Liver (tissue), 9 donors: Measurements from ENCODE around the gene COL20A1. TPM values are rescaled to one million over a fixed set of nuclear protein-coding genes. Genes with fewer than 3 reads are reported as not detected.
A peak's percentile ranks its signal among the peaks of the same experiment; 100 is the strongest.

ENCODE experiments used
- DNase-seq: peaks from one replicate; pipeline ENCODE4 v3.0.0-alpha.2; 2017; ENCODE audit warnings: low spot score
- H3K27ac ChIP-seq, 2 donors: one replicate each; pipeline ENCODE4 v1.7.0; 2013; ENCODE audit warnings: inconsistent platforms in 2 of 2, low read length in 2 of 2, control low read depth in 1 of 2, low read depth in 1 of 2, mild to moderate bottlenecking in 1 of 2
- H3K27me3 ChIP-seq, 4 donors: one replicate each; pipeline versions ENCODE4 v1.6.1 to v1.7.0; 2013; ENCODE audit warnings: low read length in 3 of 4, inconsistent platforms in 1 of 4, mild to moderate bottlenecking in 1 of 4, moderate library complexity in 1 of 4; ENCODE audit not compliant: control insufficient read depth in 4 of 4, insufficient read depth in 4 of 4
- H3K36me3 ChIP-seq, 4 donors: one replicate each; pipeline versions ENCODE4 v1.6.1 to v1.7.0; 2013; ENCODE audit warnings: low read length in 3 of 4, mild to moderate bottlenecking in 3 of 4, low read depth in 1 of 4, moderate library complexity in 1 of 4; ENCODE audit not compliant: control insufficient read depth in 4 of 4, insufficient read depth in 3 of 4
- H3K4me1 ChIP-seq, 4 donors: one replicate each; pipeline versions ENCODE4 v1.6.1 to v1.7.0; 2013; ENCODE audit warnings: low read length in 3 of 4, mild to moderate bottlenecking in 3 of 4, moderate library complexity in 1 of 4; ENCODE audit not compliant: control insufficient read depth in 4 of 4, insufficient read depth in 4 of 4
- H3K4me3 ChIP-seq, 3 donors: one replicate each; pipeline versions ENCODE4 v1.6.1 to v1.7.0; 2013; ENCODE audit warnings: low read length in 3 of 3, control low read depth in 1 of 3, low read depth in 1 of 3, mild to moderate bottlenecking in 1 of 3
- H3K9ac ChIP-seq, 2 donors: one replicate each; pipeline ENCODE4 v1.7.0; 2013; ENCODE audit warnings: low read length in 2 of 2, mild to moderate bottlenecking in 2 of 2, moderate library complexity in 2 of 2, control low read depth in 1 of 2, low read depth in 1 of 2
- H3K9me3 ChIP-seq, 4 donors: one replicate each; pipeline versions ENCODE4 v1.6.1 to v1.7.0; 2013; ENCODE audit warnings: low read length in 3 of 4; ENCODE audit not compliant: control insufficient read depth in 4 of 4
- ATF3 ChIP-seq: IDR thresholded peaks from 2 replicates; pipeline ENCODE4 v1.6.1; 2016; ENCODE audit warnings: antibody characterized with exemption
- EGR1 ChIP-seq, 2 donors: IDR thresholded peaks; 2 replicates each; pipeline ENCODE4 v1.6.1; 2016 to 2018; ENCODE audit warnings: antibody characterized with exemption in 2 of 2, low read depth in 2 of 2
- FOXA1 ChIP-seq: IDR thresholded peaks from 2 replicates; pipeline ENCODE4 v1.6.1; 2016; ENCODE audit warnings: antibody characterized with exemption
- GABPA ChIP-seq, 2 donors: IDR thresholded peaks in 1 of 2; conservative IDR thresholded peaks in 1 of 2; 2 replicates each; pipeline ENCODE4 v1.6.1; 2016; ENCODE audit warnings: antibody characterized with exemption in 2 of 2, mild to moderate bottlenecking in 1 of 2, moderate library complexity in 1 of 2
- HNF4A ChIP-seq, 2 donors: conservative IDR thresholded peaks; 2 replicates each; pipeline ENCODE4 v1.6.1; 2016; ENCODE audit warnings: antibody characterized with exemption in 2 of 2, mild to moderate bottlenecking in 2 of 2
- HNF4G ChIP-seq: IDR thresholded peaks from 2 replicates; pipeline ENCODE4 v1.6.1; 2016; ENCODE audit warnings: antibody characterized with exemption
- NR2F2 ChIP-seq: IDR thresholded peaks from 2 replicates; pipeline ENCODE4 v1.6.1; 2016; ENCODE audit warnings: antibody characterized with exemption
- RAD21 ChIP-seq, 2 donors: IDR thresholded peaks; 2 replicates each; pipeline ENCODE4 v1.6.1; 2016; ENCODE audit warnings: antibody characterized with exemption in 2 of 2, mild to moderate bottlenecking in 2 of 2
- RXRA ChIP-seq, 2 donors: IDR thresholded peaks; 2 replicates each; pipeline ENCODE4 v1.6.1; 2017 to 2018; ENCODE audit warnings: antibody characterized with exemption in 2 of 2, mild to moderate bottlenecking in 1 of 2
- SP1 ChIP-seq: IDR thresholded peaks from 2 replicates; pipeline ENCODE4 v1.6.1; 2018; ENCODE audit warnings: antibody characterized with exemption, mild to moderate bottlenecking
- YY1 ChIP-seq: IDR thresholded peaks from 2 replicates; pipeline ENCODE4 v1.6.1; 2016; ENCODE audit warnings: antibody characterized with exemption, mild to moderate bottlenecking
- WGBS: extraction: QIAGEN DNeasy Blood & Tissue Kit; methylation state at CpG from one replicate; pipeline ENCODE4 v1.1.7; 2013; 5-methylcytosine and 5-hydroxymethylcytosine counted together
- polyA plus RNA-seq, 2 donors: library from polyadenylated mRNA; stranded (reverse) in 1 of 2; unstranded in 1 of 2; fragments of 200-250 nt in 1 of 2; fragments of >200 nt in 1 of 2; fragmentation: Nextera tagmentation in 1 of 2; extraction: Ambion mirVana in 1 of 2; gene quantifications; one replicate each; pipeline versions ENCODE4 v1.2.1 to v1.2.3, GENCODE V29; 2013 to 2015
- total RNA-seq, 2 donors: library from RNA; depleted of rRNA; stranded (reverse); fragments of >200 nt; gene quantifications; one replicate each; pipeline ENCODE4 v1.2.3, GENCODE V29; 2014
- TF ChIP-seq, protein P1 (sequence below): IDR thresholded peaks from 2 replicates; pipeline ENCODE4 v1.6.1; 2016; ENCODE audit warnings: antibody characterized with exemption
- TF ChIP-seq, protein P2 (sequence below): fragments of 150-350 bp; IDR thresholded peaks from 2 replicates; pipeline ENCODE4 v1.5.1; 2017; ENCODE audit warnings: improper control_type of control experiment, low read depth, low read length; ENCODE audit not compliant: missing input control
- TF ChIP-seq, protein P3 (sequence below): IDR thresholded peaks from 2 replicates; pipeline ENCODE4 v1.6.1; 2016; ENCODE audit warnings: antibody characterized with exemption, mild to moderate bottlenecking
- donor health status: healthy.
- donor health status: healthy.
- donor health status: healthy.
- donor health status: healthy.
- donor health status: healthy.

Gene COL20A1
- total and polyA plus RNA-seq, 4 donors = not detected

GRCh38 chr20:63290136-63290676 lies 2.8 kb upstream of the COL20A1 start:
- DNase-seq = no peak
- Histone ChIP-seq H3K4me3 (no peak overlapping the region), H3K9ac (no peak overlapping the region), H3K4me1 (peaks cover 4 to 5% (median 5%) of the 10 kb centered on the region in 4 donors), H3K27me3 (no peaks in the 10 kb centered on the region), H3K9me3 (no peaks in the 10 kb centered on the region), H3K36me3 (peaks cover 5 to 20% (median 6%) of the 10 kb centered on the region in 4 donors), H3K27ac (no peak overlapping the region)
- no peak for TF ChIP-seq HNF4G
- WGBS = 85% methylated on average over 17 of the region's 17 CpGs

- TF ChIP-seq RXRA (IDR thresholded peaks at IDR 0.05) = no peak
- no peak for TF ChIP-seq NR2F2
- TF ChIP-seq EGR1 (IDR thresholded peaks at IDR 0.05; ENCODE audit: low read depth in 2 of 2) = no peak
- TF ChIP-seq ATF3 = no peak
- TF ChIP-seq GABPA (IDR thresholded peaks at IDR 0.05 in 1 of 2, conservative IDR thresholded peaks at IDR 0.05 in 1 of 2) = no peak
- TF ChIP-seq, protein P1, sequence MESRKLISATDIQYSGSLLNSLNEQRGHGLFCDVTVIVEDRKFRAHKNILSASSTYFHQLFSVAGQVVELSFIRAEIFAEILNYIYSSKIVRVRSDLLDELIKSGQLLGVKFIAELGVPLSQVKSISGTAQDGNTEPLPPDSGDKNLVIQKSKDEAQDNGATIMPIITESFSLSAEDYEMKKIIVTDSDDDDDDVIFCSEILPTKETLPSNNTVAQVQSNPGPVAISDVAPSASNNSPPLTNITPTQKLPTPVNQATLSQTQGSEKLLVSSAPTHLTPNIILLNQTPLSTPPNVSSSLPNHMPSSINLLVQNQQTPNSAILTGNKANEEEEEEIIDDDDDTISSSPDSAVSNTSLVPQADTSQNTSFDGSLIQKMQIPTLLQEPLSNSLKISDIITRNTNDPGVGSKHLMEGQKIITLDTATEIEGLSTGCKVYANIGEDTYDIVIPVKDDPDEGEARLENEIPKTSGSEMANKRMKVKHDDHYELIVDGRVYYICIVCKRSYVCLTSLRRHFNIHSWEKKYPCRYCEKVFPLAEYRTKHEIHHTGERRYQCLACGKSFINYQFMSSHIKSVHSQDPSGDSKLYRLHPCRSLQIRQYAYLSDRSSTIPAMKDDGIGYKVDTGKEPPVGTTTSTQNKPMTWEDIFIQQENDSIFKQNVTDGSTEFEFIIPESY = no peak
- no peak for TF ChIP-seq HNF4A (conservative IDR thresholded peaks at IDR 0.05)
- TF ChIP-seq, protein P2, sequence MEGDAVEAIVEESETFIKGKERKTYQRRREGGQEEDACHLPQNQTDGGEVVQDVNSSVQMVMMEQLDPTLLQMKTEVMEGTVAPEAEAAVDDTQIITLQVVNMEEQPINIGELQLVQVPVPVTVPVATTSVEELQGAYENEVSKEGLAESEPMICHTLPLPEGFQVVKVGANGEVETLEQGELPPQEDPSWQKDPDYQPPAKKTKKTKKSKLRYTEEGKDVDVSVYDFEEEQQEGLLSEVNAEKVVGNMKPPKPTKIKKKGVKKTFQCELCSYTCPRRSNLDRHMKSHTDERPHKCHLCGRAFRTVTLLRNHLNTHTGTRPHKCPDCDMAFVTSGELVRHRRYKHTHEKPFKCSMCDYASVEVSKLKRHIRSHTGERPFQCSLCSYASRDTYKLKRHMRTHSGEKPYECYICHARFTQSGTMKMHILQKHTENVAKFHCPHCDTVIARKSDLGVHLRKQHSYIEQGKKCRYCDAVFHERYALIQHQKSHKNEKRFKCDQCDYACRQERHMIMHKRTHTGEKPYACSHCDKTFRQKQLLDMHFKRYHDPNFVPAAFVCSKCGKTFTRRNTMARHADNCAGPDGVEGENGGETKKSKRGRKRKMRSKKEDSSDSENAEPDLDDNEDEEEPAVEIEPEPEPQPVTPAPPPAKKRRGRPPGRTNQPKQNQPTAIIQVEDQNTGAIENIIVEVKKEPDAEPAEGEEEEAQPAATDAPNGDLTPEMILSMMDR = peak; percentile 64
- TF ChIP-seq YY1 = no peak
- TF ChIP-seq FOXA1 = no peak
- TF ChIP-seq SP1 = no peak
- TF ChIP-seq RAD21 (IDR thresholded peaks at IDR 0.05) = peak in 1 of 2 donors; percentile 69
- TF ChIP-seq, protein P3, sequence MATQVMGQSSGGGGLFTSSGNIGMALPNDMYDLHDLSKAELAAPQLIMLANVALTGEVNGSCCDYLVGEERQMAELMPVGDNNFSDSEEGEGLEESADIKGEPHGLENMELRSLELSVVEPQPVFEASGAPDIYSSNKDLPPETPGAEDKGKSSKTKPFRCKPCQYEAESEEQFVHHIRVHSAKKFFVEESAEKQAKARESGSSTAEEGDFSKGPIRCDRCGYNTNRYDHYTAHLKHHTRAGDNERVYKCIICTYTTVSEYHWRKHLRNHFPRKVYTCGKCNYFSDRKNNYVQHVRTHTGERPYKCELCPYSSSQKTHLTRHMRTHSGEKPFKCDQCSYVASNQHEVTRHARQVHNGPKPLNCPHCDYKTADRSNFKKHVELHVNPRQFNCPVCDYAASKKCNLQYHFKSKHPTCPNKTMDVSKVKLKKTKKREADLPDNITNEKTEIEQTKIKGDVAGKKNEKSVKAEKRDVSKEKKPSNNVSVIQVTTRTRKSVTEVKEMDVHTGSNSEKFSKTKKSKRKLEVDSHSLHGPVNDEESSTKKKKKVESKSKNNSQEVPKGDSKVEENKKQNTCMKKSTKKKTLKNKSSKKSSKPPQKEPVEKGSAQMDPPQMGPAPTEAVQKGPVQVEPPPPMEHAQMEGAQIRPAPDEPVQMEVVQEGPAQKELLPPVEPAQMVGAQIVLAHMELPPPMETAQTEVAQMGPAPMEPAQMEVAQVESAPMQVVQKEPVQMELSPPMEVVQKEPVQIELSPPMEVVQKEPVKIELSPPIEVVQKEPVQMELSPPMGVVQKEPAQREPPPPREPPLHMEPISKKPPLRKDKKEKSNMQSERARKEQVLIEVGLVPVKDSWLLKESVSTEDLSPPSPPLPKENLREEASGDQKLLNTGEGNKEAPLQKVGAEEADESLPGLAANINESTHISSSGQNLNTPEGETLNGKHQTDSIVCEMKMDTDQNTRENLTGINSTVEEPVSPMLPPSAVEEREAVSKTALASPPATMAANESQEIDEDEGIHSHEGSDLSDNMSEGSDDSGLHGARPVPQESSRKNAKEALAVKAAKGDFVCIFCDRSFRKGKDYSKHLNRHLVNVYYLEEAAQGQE = no peak
- Histone ChIP-seq H3K36me3 (peaks cover 2 to 17% (median 4%) of the 10 kb centered on the region in 4 donors), H3K9me3 (no peaks in the 10 kb centered on the region), H3K9ac (no peak overlapping the region), H3K4me1 (peaks cover 4 to 5% (median 5%) of the 10 kb centered on the region in 4 donors), H3K27me3 (peaks cover 0 to 5% (median 0%) of the 10 kb centered on the region in 4 donors), H3K27ac (no peak overlapping the region), H3K4me3 (no peak overlapping the region)
- peak; percentile 72 for DNase-seq
- 30% methylated on average over 26 of the region's 26 CpGs for WGBS
These were observed 2.1 kb upstream of the COL20A1 start for GRCh38 chr20:63290677-63291472.
